Neural cell (in vitro differentiated cells): ENCODE measurements around the gene GTPBP3. TPM values are rescaled to one million over a fixed set of nuclear protein-coding genes. Genes with fewer than 3 reads are reported as not detected.

Experiments used
- H2AFZ ChIP-seq: fragments of 200-600, 300-800 bp; sonication (generic), shearing (Covaris generic); 2 replicates; pipeline ENCODE4 v1.6.0; 2014; ENCODE audit warnings: low read depth, mild to moderate bottlenecking, antibody characterized with exemption, low read length, moderate library complexity
- H3F3A ChIP-seq: fragments of 200-600 bp; shearing (Covaris generic); 2 replicates; pipeline ENCODE4 v1.6.1; 2016; ENCODE audit warnings: mild to moderate bottlenecking, moderate library complexity, mixed read lengths, antibody characterized with exemption, low read length; ENCODE audit not compliant: insufficient read depth, poor library complexity, severe bottlenecking
- H3K27ac ChIP-seq: fragments of 200-600, 300-800 bp; sonication (generic), shearing (Covaris generic); 2 replicates; pipeline ENCODE4 v1.5.1; 2014; ENCODE audit warnings: mild to moderate bottlenecking, low read length, moderate library complexity
- H3K27me3 ChIP-seq: fragments of 300-800, 200-600 bp; sonication (generic), shearing (Covaris generic); 2 replicates; pipeline ENCODE4 v1.6.0; 2014; ENCODE audit warnings: mild to moderate bottlenecking, low read depth, low read length, moderate library complexity; ENCODE audit not compliant: insufficient read depth
- H3K36me3 ChIP-seq: fragments of 300-800, 200-600 bp; sonication (generic), shearing (Covaris generic); 2 replicates; pipeline ENCODE4 v1.5.1; 2014; ENCODE audit warnings: mild to moderate bottlenecking, antibody characterized with exemption, low read length, moderate library complexity; ENCODE audit not compliant: insufficient read depth
- H3K4me2 ChIP-seq: fragments of 300-800, 200-600 bp; sonication (generic), shearing (Covaris generic); 2 replicates; pipeline ENCODE4 v1.6.0; 2014; ENCODE audit warnings: mild to moderate bottlenecking, low read length
- H3K4me3 ChIP-seq: fragments of 300-800, 200-600 bp; sonication (generic), shearing (Covaris generic); 2 replicates; pipeline ENCODE4 v1.5.1; 2014; ENCODE audit warnings: mild to moderate bottlenecking, low read length, moderate library complexity
- H3K79me2 ChIP-seq: fragments of 200-600 bp; shearing (Covaris generic); replicated peaks from 2 replicates; pipeline ENCODE4 v1.6.0; 2014; ENCODE audit warnings: mild to moderate bottlenecking, low read length, moderate library complexity; ENCODE audit not compliant: insufficient read depth
- H3K9ac ChIP-seq: fragments of 300-800, 200-600 bp; sonication (generic), shearing (Covaris generic); 2 replicates; pipeline ENCODE4 v1.6.1; 2016; ENCODE audit warnings: mild to moderate bottlenecking, low read length, mixed read lengths
- H3K9me2 ChIP-seq: fragments of 200-600 bp; shearing (Covaris generic); 2 replicates; pipeline ENCODE4 v1.6.1; 2016; ENCODE audit warnings: mild to moderate bottlenecking, low read length, mixed read lengths; ENCODE audit not compliant: insufficient read depth
- H3K9me3 ChIP-seq: fragments of 200-600, 300-800 bp; sonication (generic), shearing (Covaris generic); 2 replicates; pipeline ENCODE4 v1.6.1; 2016; ENCODE audit warnings: mild to moderate bottlenecking, mixed run types, low read length, moderate library complexity, mixed read lengths
- H4K20me1 ChIP-seq: fragments of 200-600 bp; shearing (Covaris generic); 2 replicates; pipeline ENCODE4 v1.6.1; 2016; ENCODE audit warnings: mild to moderate bottlenecking, mixed run types; ENCODE audit not compliant: insufficient read depth
- EP300 ChIP-seq: fragments of 450-650 bp; conservative IDR thresholded peaks from 2 replicates; pipeline ENCODE4 v1.6.1; 2014; ENCODE audit warnings: antibody characterized with exemption, mild to moderate bottlenecking, moderate library complexity; ENCODE audit not compliant: poor library complexity, severe bottlenecking
- EZH2 ChIP-seq: fragments of 200-600, 300-800 bp; shearing (Covaris generic), sonication (generic); IDR thresholded peaks from 2 replicates; pipeline ENCODE4 v1.6.1; 2014; ENCODE audit warnings: antibody characterized with exemption, low read length, borderline replicate concordance, mild to moderate bottlenecking; ENCODE audit not compliant: insufficient read depth, poor library complexity, severe bottlenecking
- MXI1 ChIP-seq: fragments of 450-650 bp; conservative IDR thresholded peaks from 2 replicates; pipeline ENCODE4 v1.6.1; 2014; ENCODE audit warnings: antibody characterized with exemption, mild to moderate bottlenecking; ENCODE audit not compliant: poor library complexity, severe bottlenecking
- POLR2AphosphoS5 ChIP-seq: IDR thresholded peaks from 2 replicates; pipeline ENCODE4 v1.6.1; 2012
- RAD21 ChIP-seq: fragments of 450-650 bp; conservative IDR thresholded peaks from 2 replicates; pipeline ENCODE4 v1.6.1; 2014; ENCODE audit warnings: antibody characterized with exemption, mild to moderate bottlenecking, moderate library complexity
- SMC3 ChIP-seq: fragments of 450-650 bp; conservative IDR thresholded peaks from 2 replicates; pipeline ENCODE4 v1.6.1; 2014; ENCODE audit warnings: antibody characterized with exemption, mild to moderate bottlenecking, moderate library complexity; ENCODE audit not compliant: poor library complexity
- TAF1 ChIP-seq: IDR thresholded peaks from 2 replicates; pipeline ENCODE4 v1.6.1; 2012; ENCODE audit warnings: low read depth
- polyA plus RNA-seq: library from polyadenylated mRNA; depleted of rRNA; stranded (reverse); fragments of >200 nt; gene quantifications from 2 replicates; pipeline ENCODE4 v1.2.3, GENCODE V29; 2014
- TF ChIP-seq, protein P1 (sequence below): IDR thresholded peaks from 2 replicates; pipeline ENCODE4 v1.6.1; 2012; ENCODE audit warnings: borderline replicate concordance
- TF ChIP-seq, protein P2 (sequence below): fragments of 450-650 bp; IDR thresholded peaks from 2 replicates; pipeline ENCODE4 v1.5.1; 2014; ENCODE audit warnings: antibody characterized with exemption, mild to moderate bottlenecking, moderate library complexity; ENCODE audit not compliant: poor library complexity, severe bottlenecking

GTPBP3 gene
- polyA plus RNA-seq, 1 donor from 2014 or later, result 25.6 TPM

DNA sequence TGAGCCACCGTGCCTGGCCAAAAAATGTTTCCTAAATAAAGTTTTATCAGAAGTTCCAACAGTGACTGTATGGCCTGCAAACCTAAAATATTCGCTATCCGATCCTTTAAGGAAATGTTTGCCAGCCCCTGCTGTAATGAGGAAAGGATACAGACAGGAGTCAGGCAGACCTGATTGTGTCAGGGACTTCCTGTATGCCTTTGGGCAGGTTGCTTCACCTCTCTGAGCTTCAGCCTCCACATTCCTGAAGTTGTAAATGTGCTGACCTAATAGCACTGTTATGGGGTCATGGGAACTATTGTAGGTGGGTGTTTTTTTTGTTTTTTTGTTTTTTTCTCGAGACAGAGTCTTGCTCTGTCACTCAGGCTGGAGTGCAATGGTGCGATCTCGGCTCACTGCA is 40.4 kb upstream of the GTPBP3 start:
- Histone ChIP-seq H3K9ac (no peak overlapping the region), H3K79me2 (no peaks in the 10 kb centered on the region), H3K36me3 (peaks cover 6% of the 10 kb centered on the region), H3K4me2 (no peak overlapping the region), H3K27ac (no peak overlapping the region), H3F3A (no peaks in the 10 kb centered on the region), H4K20me1 (no peaks in the 10 kb centered on the region), H3K9me2 (no peaks in the 10 kb centered on the region), H3K27me3 (no peaks in the 10 kb centered on the region), H3K4me3 (no peak overlapping the region), H2AFZ (no peak overlapping the region), H3K9me3 (peaks cover 5% of the 10 kb centered on the region)
- TF ChIP-seq TAF1 (no peak), POLR2AphosphoS5 (no peak), EP300 (no peak), RAD21 (no peak)

DNA sequence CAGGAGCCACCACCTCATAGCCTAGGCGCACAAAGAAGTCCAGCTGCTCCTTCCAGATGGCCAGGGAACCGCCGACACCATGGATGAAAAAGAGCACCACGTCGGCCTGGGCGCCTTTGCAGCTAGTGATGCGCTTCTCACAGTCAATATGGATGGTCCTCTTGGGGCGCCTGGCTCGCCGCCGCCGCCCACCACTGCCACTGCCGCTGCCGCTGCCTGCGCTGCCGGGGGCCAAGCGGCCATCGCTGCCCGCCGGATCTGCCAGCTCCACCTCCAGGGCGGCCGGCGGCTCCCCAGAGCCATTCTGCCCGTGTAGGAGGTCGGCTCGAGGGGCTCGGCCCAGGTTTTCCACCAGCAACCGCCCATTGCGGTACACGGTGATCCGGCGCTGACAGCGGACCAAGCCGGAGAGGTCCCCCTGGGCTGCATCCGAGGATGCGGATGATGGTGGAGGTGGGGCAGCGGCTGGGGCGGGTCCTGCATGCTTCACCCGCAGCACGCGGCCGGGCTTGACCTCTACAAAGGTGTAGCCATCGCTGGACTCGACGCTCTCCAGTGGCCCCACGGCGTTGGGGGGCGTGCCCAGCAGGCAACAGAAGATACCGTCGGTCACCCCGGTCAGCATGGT is 36.2 kb upstream of the GTPBP3 start:
- Histone ChIP-seq H3K9ac (no peak overlapping the region), H3K27ac (no peak overlapping the region), H2AFZ (no peak overlapping the region), H3K79me2 (no peaks in the 10 kb centered on the region), H3K4me2 (no peak overlapping the region), H3K9me3 (peaks cover 5% of the 10 kb centered on the region), H3K9me2 (no peaks in the 10 kb centered on the region), H3K36me3 (no peaks in the 10 kb centered on the region), H4K20me1 (no peaks in the 10 kb centered on the region), H3K27me3 (no peaks in the 10 kb centered on the region), H3F3A (no peaks in the 10 kb centered on the region), H3K4me3 (no peak overlapping the region)
- TF ChIP-seq, protein P1, sequence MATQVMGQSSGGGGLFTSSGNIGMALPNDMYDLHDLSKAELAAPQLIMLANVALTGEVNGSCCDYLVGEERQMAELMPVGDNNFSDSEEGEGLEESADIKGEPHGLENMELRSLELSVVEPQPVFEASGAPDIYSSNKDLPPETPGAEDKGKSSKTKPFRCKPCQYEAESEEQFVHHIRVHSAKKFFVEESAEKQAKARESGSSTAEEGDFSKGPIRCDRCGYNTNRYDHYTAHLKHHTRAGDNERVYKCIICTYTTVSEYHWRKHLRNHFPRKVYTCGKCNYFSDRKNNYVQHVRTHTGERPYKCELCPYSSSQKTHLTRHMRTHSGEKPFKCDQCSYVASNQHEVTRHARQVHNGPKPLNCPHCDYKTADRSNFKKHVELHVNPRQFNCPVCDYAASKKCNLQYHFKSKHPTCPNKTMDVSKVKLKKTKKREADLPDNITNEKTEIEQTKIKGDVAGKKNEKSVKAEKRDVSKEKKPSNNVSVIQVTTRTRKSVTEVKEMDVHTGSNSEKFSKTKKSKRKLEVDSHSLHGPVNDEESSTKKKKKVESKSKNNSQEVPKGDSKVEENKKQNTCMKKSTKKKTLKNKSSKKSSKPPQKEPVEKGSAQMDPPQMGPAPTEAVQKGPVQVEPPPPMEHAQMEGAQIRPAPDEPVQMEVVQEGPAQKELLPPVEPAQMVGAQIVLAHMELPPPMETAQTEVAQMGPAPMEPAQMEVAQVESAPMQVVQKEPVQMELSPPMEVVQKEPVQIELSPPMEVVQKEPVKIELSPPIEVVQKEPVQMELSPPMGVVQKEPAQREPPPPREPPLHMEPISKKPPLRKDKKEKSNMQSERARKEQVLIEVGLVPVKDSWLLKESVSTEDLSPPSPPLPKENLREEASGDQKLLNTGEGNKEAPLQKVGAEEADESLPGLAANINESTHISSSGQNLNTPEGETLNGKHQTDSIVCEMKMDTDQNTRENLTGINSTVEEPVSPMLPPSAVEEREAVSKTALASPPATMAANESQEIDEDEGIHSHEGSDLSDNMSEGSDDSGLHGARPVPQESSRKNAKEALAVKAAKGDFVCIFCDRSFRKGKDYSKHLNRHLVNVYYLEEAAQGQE, result no peak
- TF ChIP-seq RAD21 (no peak), EZH2 (no peak), MXI1 (no peak), SMC3 (no peak), POLR2AphosphoS5 (no peak), EP300 (no peak), TAF1 (no peak)
- TF ChIP-seq, protein P2, sequence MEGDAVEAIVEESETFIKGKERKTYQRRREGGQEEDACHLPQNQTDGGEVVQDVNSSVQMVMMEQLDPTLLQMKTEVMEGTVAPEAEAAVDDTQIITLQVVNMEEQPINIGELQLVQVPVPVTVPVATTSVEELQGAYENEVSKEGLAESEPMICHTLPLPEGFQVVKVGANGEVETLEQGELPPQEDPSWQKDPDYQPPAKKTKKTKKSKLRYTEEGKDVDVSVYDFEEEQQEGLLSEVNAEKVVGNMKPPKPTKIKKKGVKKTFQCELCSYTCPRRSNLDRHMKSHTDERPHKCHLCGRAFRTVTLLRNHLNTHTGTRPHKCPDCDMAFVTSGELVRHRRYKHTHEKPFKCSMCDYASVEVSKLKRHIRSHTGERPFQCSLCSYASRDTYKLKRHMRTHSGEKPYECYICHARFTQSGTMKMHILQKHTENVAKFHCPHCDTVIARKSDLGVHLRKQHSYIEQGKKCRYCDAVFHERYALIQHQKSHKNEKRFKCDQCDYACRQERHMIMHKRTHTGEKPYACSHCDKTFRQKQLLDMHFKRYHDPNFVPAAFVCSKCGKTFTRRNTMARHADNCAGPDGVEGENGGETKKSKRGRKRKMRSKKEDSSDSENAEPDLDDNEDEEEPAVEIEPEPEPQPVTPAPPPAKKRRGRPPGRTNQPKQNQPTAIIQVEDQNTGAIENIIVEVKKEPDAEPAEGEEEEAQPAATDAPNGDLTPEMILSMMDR, result no peak
